Endothelial cell of umbilical vein (primary cell): ENCODE results near the gene BPTF.

Experiments used
- CTCF ChIP-seq, 2 donors: IDR thresholded peaks; 1 replicate in 1 of 2; 2 replicates in 1 of 2; pipeline ENCODE4 v1.5.1; 2011; ENCODE audit warnings: low read length in 2 of 2, mild to moderate bottlenecking in 2 of 2, moderate library complexity in 2 of 2, control low read depth in 1 of 2, inconsistent platforms in 1 of 2, low read depth in 1 of 2; ENCODE audit not compliant: insufficient read depth in 1 of 2; ENCODE audit errors: extremely low read depth in 1 of 2
- MAX ChIP-seq: IDR thresholded peaks from 2 replicates; pipeline ENCODE4 v1.6.1; 2011; ENCODE audit not compliant: insufficient read depth, insufficient read length
- MYC ChIP-seq: IDR thresholded peaks from one replicate; pipeline ENCODE4 v1.6.1; 2011; ENCODE audit warnings: mild to moderate bottlenecking, low read depth, low read length
- POLR2A ChIP-seq: IDR thresholded peaks from 2 replicates; pipeline ENCODE4 v1.6.1; 2012; ENCODE audit warnings: low read depth, mild to moderate bottlenecking, control low read depth, low read length
- POLR2AphosphoS5 ChIP-seq: IDR thresholded peaks from 2 replicates; pipeline ENCODE4 v1.6.1; 2012; ENCODE audit warnings: low read depth, mild to moderate bottlenecking, control low read depth, low read length, moderate library complexity; ENCODE audit not compliant: insufficient read depth

- TF ChIP-seq MYC: no peak
- peak; percentile 39 to 58 for TF ChIP-seq CTCF (IDR thresholded peaks at IDR 0.05; ENCODE audit: extremely low read depth in 1 of 2, insufficient read depth in 1 of 2, low read depth in 1 of 2, low read length in 2 of 2)
- TF ChIP-seq POLR2AphosphoS5: no peak
- no peak for TF ChIP-seq POLR2A
- no peak for TF ChIP-seq MAX
Measured at GRCh38 chr17:67942810-67943209, 117.5 kb downstream of the BPTF start.
